ENCODE measurements around the gene TRIM44.
"Not testable (repeated sequence)": the region's sequence is repeated elsewhere in the genome, so short reads cannot be mapped to it uniquely, and the experiment has no call there.

Gene TRIM44

DNA sequence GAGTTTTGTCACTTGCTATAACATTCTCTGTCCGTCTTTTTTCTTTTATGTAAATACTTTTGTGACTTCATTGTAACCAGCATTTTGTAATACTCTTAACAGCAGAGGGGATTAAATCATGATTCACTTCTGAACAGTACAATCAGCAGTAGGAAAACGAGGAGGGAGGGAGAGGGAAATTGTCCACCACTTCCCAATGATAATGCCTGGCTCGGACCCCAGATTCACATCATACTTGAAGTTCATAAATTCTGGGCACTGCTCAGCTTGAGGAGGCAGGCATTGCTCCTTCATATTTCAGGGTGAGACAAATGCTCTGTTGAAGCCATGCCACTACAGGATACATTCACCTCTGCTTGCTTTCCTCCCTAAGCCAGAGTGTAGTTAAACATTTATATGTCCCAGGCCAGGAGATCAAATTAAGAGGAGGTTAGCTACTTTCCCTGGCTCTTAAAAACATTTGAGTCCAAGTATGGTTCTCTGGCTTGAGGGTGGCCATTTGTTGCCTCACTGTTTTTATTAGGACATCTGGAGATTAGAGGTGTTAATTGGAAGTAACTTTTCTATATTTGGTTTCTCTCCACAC, 152.2 kb downstream of the TRIM44 start:
- Mint-ChIP-seq H3K27me3 (ENCODE audit: low read depth) (no peaks in the 10 kb centered on the region), H3K4me1 (ENCODE audit: low read depth) (no peaks in the 10 kb centered on the region), H3K9me3 (no peaks in the 10 kb centered on the region), H3K27ac (no peak overlapping the region), H3K36me3 (ENCODE audit: low read depth) (no peaks in the 10 kb centered on the region), H3K4me3 (no peak overlapping the region)
- no peak for DNase-seq (ENCODE audit: low spot score)

DNA sequence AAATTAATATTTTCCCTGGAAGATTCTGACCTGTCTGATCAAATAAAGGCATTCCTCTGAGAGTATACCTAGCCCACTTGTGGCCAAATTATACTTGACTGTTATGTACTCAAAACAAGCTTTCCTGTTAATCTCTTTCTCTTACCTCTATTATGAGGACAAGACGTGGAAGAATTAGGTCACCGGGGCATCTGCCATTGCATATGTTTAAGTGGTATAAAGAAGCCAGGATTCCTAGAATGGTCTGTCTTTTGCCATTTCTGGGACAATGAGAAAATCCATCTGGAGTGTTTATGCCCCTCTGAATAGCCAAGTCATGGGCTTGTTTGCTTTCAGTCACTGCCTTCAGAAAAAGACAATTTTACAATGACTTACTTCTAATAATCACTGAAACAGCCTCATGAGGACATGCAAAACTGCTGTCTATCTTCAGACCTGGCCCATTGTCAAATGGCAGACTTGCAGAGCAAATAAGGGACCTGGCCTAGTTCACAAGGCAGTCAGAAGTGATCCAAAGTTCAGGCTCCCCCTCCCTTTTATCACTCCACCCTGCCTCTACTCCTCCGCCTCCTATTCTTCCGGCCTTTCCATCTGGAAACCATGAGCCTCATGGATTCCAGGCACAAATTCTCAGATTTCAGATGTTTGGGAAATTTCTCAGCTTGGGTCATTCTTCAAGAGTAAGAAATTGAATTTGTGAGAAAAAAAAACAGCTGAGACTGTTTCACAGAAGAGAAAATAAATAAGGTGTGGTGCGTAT, 153.2 kb downstream of the TRIM44 start:
- Mint-ChIP-seq H3K4me1 (ENCODE audit: low read depth) (no peaks in the 10 kb centered on the region), H3K27ac (no peak overlapping the region), H3K4me3 (no peak overlapping the region), H3K27me3 (ENCODE audit: low read depth) (no peaks in the 10 kb centered on the region), H3K9me3 (no peaks in the 10 kb centered on the region), H3K36me3 (ENCODE audit: low read depth) (no peaks in the 10 kb centered on the region)
- no peak for DNase-seq (ENCODE audit: low spot score)

DNA sequence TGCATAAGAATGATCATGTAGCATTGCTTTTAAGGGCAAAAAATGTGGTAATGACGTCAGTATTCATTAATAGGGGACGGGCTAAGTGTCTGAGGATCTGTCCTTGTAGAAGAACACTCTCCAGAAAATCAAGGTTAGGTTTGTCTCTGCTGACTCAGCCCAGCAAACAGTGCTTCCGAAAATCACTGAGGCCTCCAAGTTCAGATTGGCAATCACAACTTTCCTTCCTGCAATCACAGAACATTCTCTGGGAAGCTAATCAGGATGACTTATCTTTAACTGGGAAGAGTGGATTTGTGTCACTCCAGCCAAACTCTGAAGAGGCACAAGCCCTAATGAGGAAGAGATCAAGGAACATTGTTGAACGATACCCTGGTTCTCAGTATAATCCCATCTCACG, 158.0 kb downstream of the TRIM44 start:
- peaks cover 7% of the 10 kb centered on the region for H3K27me3 Mint-ChIP-seq (ENCODE audit: low read depth)
- H3K4me3 Mint-ChIP-seq, result no peak overlapping the region
- H3K4me1 Mint-ChIP-seq (ENCODE audit: low read depth), result peaks cover 7% of the 10 kb centered on the region
- no peaks in the 10 kb centered on the region for H3K36me3 Mint-ChIP-seq (ENCODE audit: low read depth)
- no peak for DNase-seq (ENCODE audit: low spot score)
- H3K27ac Mint-ChIP-seq, result no peak overlapping the region
- H3K9me3 Mint-ChIP-seq, result no peaks in the 10 kb centered on the region

DNA sequence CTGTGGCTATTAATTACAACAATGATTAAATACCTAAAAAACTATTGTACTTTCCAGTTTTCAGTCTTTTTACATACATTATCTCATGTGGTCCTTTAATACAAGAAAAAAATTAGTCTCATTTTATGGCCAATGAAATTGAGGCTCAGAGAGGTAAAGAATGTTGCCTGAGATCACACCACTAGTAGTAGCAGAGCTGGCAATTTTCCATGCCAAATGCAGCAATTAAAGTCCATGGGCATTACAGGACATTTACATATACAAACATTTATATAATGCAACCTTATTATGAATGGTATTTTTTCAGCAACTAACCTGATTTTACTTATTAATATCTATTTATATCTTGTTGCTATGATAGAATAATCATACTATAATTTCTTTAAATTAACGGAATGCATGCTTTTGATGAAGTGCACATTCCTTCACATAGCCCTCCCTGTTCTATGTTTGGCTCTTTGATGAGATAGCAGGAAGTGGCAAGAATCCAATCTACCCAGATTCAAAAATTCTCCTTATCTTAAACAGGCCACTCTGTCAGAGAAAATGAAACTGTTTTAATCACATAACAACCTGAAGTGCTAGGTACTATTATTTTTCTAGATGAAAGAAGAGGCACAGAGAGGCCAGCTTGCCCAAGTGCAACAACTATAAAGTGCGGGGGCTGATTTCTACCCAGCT, 160.4 kb downstream of the TRIM44 start:
- DNase-seq (ENCODE audit: low spot score), result no peak
- no peak overlapping the region for H3K27ac Mint-ChIP-seq
- no peaks in the 10 kb centered on the region for H3K9me3 Mint-ChIP-seq
- peak overlapping the region; percentile 10 for H3K4me3 Mint-ChIP-seq
- peaks cover 7% of the 10 kb centered on the region for H3K27me3 Mint-ChIP-seq (ENCODE audit: low read depth)
- H3K4me1 Mint-ChIP-seq (ENCODE audit: low read depth), result peaks cover 7% of the 10 kb centered on the region
- no peaks in the 10 kb centered on the region for H3K36me3 Mint-ChIP-seq (ENCODE audit: low read depth)

DNA sequence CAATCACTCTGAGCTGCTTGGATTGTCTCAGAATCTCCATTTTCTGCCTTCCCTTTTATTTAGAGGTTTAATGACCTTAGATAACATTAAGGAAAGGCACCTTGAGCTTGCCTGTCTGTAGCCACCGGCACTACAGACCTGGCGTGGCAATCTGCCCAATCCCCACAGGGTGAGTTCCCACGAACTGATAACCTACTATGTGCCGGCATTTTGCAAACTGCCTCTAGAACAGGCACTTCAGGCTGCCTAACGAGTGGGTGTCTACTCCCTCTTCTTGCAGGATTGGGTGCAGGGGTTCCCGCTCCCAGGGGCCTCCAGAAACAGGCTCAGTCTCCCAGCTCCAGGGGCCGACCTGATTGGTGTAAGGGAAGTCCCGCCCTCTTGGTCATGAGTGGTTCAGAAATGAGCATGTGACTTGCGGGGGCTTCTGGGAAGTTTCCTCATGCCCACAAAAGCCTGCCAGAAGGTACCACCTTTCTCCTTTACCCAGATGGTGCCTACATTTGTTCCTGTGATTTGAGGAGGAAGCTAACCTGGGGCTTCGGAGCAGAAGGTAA, 161.2 kb downstream of the TRIM44 start:
- Mint-ChIP-seq H3K27me3 (ENCODE audit: low read depth) (peaks cover 7% of the 10 kb centered on the region), H3K4me3 (no peak overlapping the region), H3K9me3 (no peaks in the 10 kb centered on the region), H3K4me1 (ENCODE audit: low read depth) (peaks cover 7% of the 10 kb centered on the region), H3K27ac (no peak overlapping the region), H3K36me3 (ENCODE audit: low read depth) (no peaks in the 10 kb centered on the region)
- no peak for DNase-seq (ENCODE audit: low spot score)

DNA sequence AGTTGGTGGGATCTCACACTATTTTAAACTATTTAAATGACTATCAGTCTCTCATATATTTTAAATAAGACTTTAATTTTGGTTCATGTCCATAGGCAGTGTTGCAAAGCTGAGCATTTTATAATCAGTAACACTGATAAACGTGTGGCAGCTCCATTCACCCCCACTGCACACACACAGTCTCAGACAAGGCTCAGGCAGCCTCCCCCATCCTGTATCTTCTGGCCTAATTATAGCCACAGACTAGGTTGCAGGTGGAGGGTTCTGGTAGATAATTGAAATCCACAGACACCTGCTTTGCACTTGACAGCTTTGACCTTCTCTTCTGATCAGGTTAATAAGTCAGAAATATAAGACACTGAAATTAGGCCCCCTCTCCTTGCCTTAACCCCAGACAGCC, 162.8 kb downstream of the TRIM44 start:
- H3K9me3 Mint-ChIP-seq, result no peaks in the 10 kb centered on the region
- H3K27ac Mint-ChIP-seq, result no peak overlapping the region
- no peak overlapping the region for H3K4me3 Mint-ChIP-seq
- no peak for DNase-seq (ENCODE audit: low spot score)
- H3K27me3 Mint-ChIP-seq (ENCODE audit: low read depth), result peaks cover 7% of the 10 kb centered on the region
- peaks cover 7% of the 10 kb centered on the region for H3K4me1 Mint-ChIP-seq (ENCODE audit: low read depth)
- H3K36me3 Mint-ChIP-seq (ENCODE audit: low read depth), result no peaks in the 10 kb centered on the region

DNA sequence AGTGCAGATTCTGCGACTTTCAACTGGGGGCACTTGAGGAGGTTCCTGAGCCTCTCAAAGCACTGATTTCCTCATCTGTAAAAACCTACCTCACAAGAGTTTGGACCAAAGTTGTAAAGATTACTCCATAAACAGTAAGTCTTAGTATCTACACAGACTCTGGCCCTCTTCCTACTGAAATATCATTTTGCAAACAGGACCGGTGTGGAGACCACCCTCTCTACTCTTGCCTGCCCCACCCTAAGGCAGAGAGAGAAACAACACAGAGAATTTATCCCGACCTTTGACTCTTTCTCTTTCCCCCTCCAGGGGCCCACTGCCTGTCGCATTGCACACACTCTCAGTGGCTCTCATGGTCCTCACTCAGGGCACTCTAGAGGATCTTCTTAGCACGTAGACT, 163.4 kb downstream of the TRIM44 start:
- Mint-ChIP-seq H3K9me3 (no peaks in the 10 kb centered on the region), H3K36me3 (ENCODE audit: low read depth) (no peaks in the 10 kb centered on the region), H3K4me1 (ENCODE audit: low read depth) (peaks cover 7% of the 10 kb centered on the region), H3K4me3 (no peak overlapping the region), H3K27ac (no peak overlapping the region), H3K27me3 (ENCODE audit: low read depth) (peaks cover 7% of the 10 kb centered on the region)
- DNase-seq (ENCODE audit: low spot score), result no peak

DNA sequence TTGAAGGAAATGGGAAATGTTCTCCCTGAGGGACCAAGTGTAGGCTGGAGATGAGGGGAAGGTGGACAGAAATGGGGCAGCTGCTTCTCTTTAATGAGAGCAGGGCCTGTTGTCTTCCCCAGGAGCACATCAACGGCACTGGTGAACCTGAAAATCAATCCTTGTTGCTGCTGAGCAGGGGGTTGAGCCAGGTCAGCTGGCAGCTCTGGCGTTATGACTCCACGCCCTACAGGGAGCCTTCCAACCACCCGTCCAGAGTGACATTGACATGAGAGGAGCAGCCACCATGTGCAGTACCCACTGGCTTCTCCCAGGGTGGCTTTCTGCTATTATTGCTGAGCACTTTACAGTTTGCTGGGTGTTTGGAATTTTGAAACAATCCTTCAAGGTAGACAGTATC, 164.4 kb downstream of the TRIM44 start:
- Mint-ChIP-seq H3K36me3 (ENCODE audit: low read depth) (no peaks in the 10 kb centered on the region), H3K9me3 (no peaks in the 10 kb centered on the region), H3K27me3 (ENCODE audit: low read depth) (peaks cover 7% of the 10 kb centered on the region), H3K4me3 (no peak overlapping the region), H3K27ac (no peak overlapping the region), H3K4me1 (ENCODE audit: low read depth) (peaks cover 5% of the 10 kb centered on the region)
- no peak for DNase-seq (ENCODE audit: low spot score)

DNA sequence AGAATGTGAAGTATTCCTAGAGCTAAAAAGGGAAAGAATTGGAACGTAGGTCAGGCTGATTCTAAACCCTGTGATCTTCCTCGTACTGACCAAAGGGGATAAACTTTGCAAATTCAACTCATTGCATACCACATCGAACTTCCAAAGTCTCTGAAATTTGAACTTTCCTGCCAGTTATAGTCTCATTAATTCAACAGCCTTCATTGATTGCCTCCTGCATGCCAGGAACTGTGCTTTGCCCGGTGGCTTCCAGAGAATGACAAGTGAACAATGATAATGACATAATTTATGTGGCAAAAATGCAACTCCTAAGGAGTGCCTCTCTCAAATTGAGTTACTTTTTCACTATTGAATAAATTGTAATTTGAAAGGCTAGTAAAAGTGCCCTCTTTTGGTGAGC, 173.6 kb downstream of the TRIM44 start:
- no peak for DNase-seq (ENCODE audit: low spot score)
- Mint-ChIP-seq H3K9me3 (no peaks in the 10 kb centered on the region), H3K27ac (no peak overlapping the region), H3K36me3 (ENCODE audit: low read depth) (no peaks in the 10 kb centered on the region), H3K27me3 (ENCODE audit: low read depth) (peaks cover 3% of the 10 kb centered on the region), H3K4me1 (ENCODE audit: low read depth) (no peaks in the 10 kb centered on the region), H3K4me3 (no peak overlapping the region)

DNA sequence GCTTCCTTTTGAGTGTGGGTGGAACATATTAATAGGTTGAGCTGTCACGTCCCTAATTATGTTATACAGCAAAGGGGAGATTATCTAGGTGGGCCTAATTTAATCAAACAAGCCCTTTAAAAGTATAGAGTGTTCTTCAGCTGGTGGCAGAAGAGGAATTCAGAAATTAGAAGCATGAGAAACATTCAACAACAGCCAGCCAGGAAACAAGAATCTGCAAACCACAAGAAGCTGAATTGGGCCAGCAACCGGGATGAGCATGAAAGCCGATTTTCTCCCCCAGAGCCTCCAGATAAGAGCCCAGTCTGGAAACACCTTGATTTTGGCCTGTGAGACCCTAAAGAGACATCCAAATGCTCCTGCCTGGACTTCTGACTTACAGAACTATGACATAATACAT, 175.5 kb downstream of the TRIM44 start:
- H3K4me3 Mint-ChIP-seq, result no peak overlapping the region
- no peaks in the 10 kb centered on the region for H3K4me1 Mint-ChIP-seq (ENCODE audit: low read depth)
- H3K9me3 Mint-ChIP-seq, result no peaks in the 10 kb centered on the region
- H3K27ac Mint-ChIP-seq, result no peak overlapping the region
- H3K27me3 Mint-ChIP-seq (ENCODE audit: low read depth), result peaks cover 3% of the 10 kb centered on the region
- H3K36me3 Mint-ChIP-seq (ENCODE audit: low read depth), result no peaks in the 10 kb centered on the region
- DNase-seq (ENCODE audit: low spot score), result no peak

DNA sequence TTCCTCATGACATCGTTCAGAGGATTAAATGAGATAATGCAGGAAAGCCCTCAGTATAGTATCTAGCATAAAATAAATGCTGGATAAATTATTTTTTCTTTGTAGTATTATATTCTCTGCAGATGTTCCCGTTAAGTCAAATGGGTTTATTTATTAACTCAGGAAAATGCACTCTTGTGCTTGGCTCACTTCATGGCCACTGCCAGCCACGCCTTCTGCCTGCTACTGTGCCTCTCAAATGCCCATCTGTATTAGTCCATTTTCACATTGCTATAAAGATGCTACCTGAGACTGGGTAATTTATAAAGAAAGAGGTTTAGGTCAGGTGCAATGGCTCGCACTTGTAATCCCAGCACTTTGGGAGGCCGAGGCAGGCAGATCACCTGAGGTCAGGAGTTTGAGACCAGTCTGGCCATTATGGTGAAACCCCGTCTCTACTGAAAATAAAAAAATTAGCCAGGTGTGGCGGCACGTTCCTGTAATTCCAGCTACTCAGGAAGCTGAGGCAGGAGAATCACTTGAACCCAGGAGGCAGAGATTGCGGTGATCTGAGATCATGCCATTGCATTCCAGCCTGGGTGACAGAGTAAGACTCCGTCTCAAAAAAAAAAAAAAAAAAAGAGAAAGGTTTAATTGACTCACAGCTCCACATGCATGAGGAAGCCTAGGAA, 176.3 kb downstream of the TRIM44 start:
- not testable (repeated sequence) for H3K9me3 Mint-ChIP-seq; H3K36me3 Mint-ChIP-seq (ENCODE audit: low read depth)

DNA sequence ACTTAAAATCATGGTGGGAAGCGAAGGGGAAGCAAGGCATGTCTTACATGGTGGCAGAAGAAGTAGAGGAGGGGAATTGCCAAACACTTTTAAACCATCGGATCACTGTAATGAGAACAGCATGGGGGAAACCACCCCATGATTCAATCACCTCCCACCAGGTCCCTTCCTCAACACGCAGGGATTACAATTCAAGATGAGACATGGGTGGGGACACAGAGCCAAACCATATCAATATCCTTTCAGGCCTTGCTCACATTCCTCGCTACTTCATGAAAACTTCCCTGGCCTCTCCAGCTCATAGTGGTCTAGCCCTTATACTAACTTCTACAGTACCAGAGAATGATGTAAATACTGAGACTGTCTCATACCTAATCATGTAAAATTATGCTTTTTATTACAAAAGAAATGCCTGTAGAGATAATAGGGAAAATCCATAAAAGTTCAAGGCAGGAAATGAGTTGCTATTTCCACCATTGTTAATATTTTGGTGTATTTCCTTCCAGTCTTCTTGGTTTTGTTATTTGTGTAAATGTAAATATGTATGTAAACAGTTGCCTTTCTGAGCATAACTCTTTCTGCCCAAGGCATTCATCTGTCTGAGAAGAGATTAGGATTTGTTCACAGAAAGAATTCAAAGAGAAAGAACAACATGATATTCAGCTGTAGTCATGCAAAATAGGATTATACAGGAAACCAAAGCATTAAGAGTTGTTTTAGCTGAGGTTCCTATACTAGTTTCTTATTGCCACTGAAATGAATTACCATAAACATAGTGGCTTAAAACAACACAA, 177.0 kb downstream of the TRIM44 start:
- Mint-ChIP-seq H3K27me3 (ENCODE audit: low read depth) (peaks cover 6% of the 10 kb centered on the region), H3K4me3 (no peak overlapping the region), H3K4me1 (ENCODE audit: low read depth) (no peaks in the 10 kb centered on the region), H3K27ac (no peak overlapping the region), H3K36me3 (ENCODE audit: low read depth) (no peaks in the 10 kb centered on the region), H3K9me3 (no peaks in the 10 kb centered on the region)
- DNase-seq (ENCODE audit: low spot score), result no peak

More for the DNA sequence above, 176.3 kb downstream of the TRIM44 start:
- DNase-seq (ENCODE audit: low spot score); H3K4me1 Mint-ChIP-seq (ENCODE audit: low read depth); H3K27ac Mint-ChIP-seq; H3K4me3 Mint-ChIP-seq; H3K27me3 Mint-ChIP-seq (ENCODE audit: low read depth): not testable (repeated sequence)

DNA sequence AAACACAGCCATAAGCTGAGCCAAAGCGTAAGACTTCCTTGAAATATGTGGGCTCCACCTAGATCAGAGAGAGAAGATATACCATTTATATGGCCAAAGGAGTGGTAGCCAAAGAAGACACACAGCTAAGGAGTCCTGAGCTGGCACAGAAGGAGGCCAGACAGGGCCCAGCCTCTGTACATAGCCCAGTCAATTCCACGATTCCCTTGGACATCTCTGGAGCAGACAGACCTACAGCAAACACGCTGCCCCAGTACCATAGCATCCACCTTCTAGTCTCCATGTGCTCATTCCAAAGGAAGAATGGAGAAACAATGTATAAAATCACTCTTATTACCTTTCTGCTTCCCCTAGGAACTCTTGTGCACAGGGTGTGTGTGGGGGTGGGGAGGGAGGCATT, 179.2 kb downstream of the TRIM44 start:
- Mint-ChIP-seq H3K27ac (no peak overlapping the region), H3K36me3 (ENCODE audit: low read depth) (no peaks in the 10 kb centered on the region), H3K9me3 (no peaks in the 10 kb centered on the region), H3K4me1 (ENCODE audit: low read depth) (no peaks in the 10 kb centered on the region), H3K27me3 (ENCODE audit: low read depth) (peaks cover 6% of the 10 kb centered on the region), H3K4me3 (no peak overlapping the region)
- no peak for DNase-seq (ENCODE audit: low spot score)

Measured in T-helper 2 cell treated with Interferon-gamma antibody and Interleukin-4, amounts not matched to agents 5 μg/mL and 100 μg/mL, for 36 hours (primary cell).